Measurements from ENCODE around the gene MED8.

MED8 gene

DNA sequence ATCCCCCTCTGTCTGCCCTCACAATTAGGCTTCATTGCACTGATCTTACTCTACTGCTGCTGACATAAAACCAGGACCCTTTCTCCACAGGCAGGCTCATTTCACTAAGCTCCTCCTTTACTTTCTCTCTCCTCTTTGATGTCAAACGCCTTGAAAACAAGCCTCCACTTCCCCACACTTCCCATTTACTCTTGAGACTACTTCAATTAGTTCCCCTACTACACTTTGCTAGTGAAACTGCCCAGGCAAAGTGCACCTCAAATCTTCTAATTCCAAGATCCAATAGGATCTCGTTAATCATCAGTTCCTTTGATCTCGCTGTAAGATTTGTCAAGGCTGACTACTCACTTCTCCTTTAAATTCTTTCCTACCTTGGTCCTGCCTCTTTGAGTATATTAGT, 36.7 kb downstream of the MED8 start:
- no peaks in the 10 kb centered on the region for H3K27me3 ChIP-seq (replicated peaks; ENCODE audit: insufficient read depth, low read length)
- H2AFZ ChIP-seq (ENCODE audit: low read length), result no peak overlapping the region
- no peaks in the 10 kb centered on the region for H3K36me3 ChIP-seq (replicated peaks; ENCODE audit: insufficient read depth, low read length)
- H3K79me2 ChIP-seq (ENCODE audit: low read length), result no peaks in the 10 kb centered on the region
- peaks cover 10% of the 10 kb centered on the region for H3K4me1 ChIP-seq (ENCODE audit: low read length)
- no peak overlapping the region for H3K27ac ChIP-seq (ENCODE audit: low read length)
- no peaks in the 10 kb centered on the region for H3K9me3 ChIP-seq (replicated peaks; ENCODE audit: insufficient read depth, low read length)
- DNase-seq, result no peak
- H3F3A ChIP-seq (ENCODE audit: insufficient read depth, low read length), result peaks cover 10% of the 10 kb centered on the region
- no peak overlapping the region for H3K4me2 ChIP-seq (ENCODE audit: low read depth, low read length)
- TF ChIP-seq EZH2phosphoT487 (IDR thresholded peaks at IDR 0.05; ENCODE audit: low read length) (no peak), EZH2 (optimal IDR thresholded peaks at IDR 0.05; ENCODE audit: low read depth, low read length) (no peak)
- TF ChIP-seq, protein P1, sequence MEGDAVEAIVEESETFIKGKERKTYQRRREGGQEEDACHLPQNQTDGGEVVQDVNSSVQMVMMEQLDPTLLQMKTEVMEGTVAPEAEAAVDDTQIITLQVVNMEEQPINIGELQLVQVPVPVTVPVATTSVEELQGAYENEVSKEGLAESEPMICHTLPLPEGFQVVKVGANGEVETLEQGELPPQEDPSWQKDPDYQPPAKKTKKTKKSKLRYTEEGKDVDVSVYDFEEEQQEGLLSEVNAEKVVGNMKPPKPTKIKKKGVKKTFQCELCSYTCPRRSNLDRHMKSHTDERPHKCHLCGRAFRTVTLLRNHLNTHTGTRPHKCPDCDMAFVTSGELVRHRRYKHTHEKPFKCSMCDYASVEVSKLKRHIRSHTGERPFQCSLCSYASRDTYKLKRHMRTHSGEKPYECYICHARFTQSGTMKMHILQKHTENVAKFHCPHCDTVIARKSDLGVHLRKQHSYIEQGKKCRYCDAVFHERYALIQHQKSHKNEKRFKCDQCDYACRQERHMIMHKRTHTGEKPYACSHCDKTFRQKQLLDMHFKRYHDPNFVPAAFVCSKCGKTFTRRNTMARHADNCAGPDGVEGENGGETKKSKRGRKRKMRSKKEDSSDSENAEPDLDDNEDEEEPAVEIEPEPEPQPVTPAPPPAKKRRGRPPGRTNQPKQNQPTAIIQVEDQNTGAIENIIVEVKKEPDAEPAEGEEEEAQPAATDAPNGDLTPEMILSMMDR (IDR thresholded peaks at IDR 0.05; ENCODE audit: low read length), result no peak
- no peaks in the 10 kb centered on the region for H4K20me1 ChIP-seq (ENCODE audit: insufficient read depth, low read length)
- no peaks in the 10 kb centered on the region for H3K9me2 ChIP-seq (replicated peaks; ENCODE audit: insufficient read depth, low read length)
- H3K9ac ChIP-seq (ENCODE audit: low read length), result no peak overlapping the region
- H3K4me3 ChIP-seq (ENCODE audit: low read length), result no peak overlapping the region

DNA sequence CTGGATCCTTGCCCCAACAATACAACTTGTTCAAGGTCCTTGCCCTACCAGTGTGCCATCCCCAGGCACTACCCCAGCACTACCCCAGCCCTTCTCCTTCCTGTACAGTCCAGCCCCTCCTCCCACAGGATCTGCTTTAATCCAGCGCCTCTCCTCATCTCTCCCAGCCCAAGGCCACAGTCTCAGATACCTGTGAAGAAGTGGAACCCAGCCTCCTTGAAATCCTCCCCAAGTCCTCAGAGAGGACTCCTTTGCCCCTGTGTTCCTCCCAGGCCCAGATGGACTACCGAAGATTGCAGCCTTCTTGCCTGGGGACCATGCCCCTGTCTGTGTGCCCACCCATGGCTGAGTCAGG, 37.3 kb downstream of the MED8 start:
- Histone ChIP-seq H3K36me3 (replicated peaks; ENCODE audit: insufficient read depth, low read length) (no peaks in the 10 kb centered on the region), H3K79me2 (ENCODE audit: low read length) (no peaks in the 10 kb centered on the region), H3F3A (ENCODE audit: insufficient read depth, low read length) (peaks cover 9% of the 10 kb centered on the region), H3K4me3 (ENCODE audit: low read length) (no peak overlapping the region), H3K4me1 (ENCODE audit: low read length) (peaks cover 10% of the 10 kb centered on the region), H4K20me1 (ENCODE audit: insufficient read depth, low read length) (no peaks in the 10 kb centered on the region), H3K9me3 (replicated peaks; ENCODE audit: insufficient read depth, low read length) (no peaks in the 10 kb centered on the region), H3K27ac (ENCODE audit: low read length) (no peak overlapping the region), H3K9me2 (replicated peaks; ENCODE audit: insufficient read depth, low read length) (no peaks in the 10 kb centered on the region), H3K9ac (ENCODE audit: low read length) (no peak overlapping the region), H3K27me3 (replicated peaks; ENCODE audit: insufficient read depth, low read length) (0 out of 2 replicates have a peak, but pooled peaks cover under 1% of the 10 kb centered on the region), H2AFZ (ENCODE audit: low read length) (no peak overlapping the region), H3K4me2 (ENCODE audit: low read depth, low read length) (no peak overlapping the region)
- DNase-seq, result no peak
- TF ChIP-seq EZH2 (optimal IDR thresholded peaks at IDR 0.05; ENCODE audit: low read depth, low read length) (no peak), EZH2phosphoT487 (IDR thresholded peaks at IDR 0.05; ENCODE audit: low read length) (no peak)
- TF ChIP-seq, protein P1 (IDR thresholded peaks at IDR 0.05; ENCODE audit: low read length), result no peak

DNA sequence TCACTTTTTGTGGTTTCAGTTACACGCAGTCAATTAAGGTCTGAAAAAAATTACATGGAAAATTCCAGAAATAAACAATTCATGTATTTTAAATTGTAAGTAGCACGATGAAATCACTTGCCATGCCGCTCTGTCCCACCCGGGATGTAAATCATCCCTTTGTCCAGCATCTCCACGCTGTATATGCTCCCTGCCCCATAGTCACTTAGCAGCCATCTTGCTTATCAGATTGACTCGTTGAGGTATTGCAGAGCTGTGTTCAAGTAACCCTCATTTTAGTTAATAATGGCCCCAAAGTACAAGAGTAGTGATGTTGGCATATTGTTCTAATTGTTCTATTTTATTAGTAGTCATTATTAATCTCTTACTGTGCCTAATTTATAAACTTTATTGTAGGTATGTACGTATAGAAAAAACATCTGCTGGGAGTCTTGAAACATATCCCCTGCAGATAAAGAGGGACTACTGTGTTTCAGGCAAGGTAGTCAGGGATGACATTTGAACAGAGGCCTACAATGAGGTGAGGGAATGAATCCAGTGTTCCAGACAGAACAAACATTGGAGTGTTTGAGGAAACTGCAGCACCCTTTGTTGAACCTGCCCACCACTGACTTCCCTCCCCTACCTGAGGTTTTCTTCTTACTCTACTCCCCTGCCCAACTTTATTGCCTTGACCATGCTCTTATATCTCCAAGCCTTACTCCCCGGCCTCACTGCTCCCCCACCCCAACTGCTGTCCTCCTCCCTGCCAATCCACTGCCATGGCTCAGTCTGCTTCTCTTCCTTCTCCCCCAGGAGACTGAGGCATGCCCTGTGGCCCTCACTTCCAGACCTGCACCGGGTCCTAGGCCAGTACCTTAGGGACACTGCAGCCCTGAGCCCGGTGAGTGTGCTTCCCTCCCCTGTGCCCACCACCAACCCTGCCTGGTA, 37.9 kb downstream of the MED8 start:
- no peak for TF ChIP-seq EZH2phosphoT487 (IDR thresholded peaks at IDR 0.05; ENCODE audit: low read length)
- TF ChIP-seq, protein P1 (IDR thresholded peaks at IDR 0.05; ENCODE audit: low read length), result no peak
- Histone ChIP-seq H3K4me2 (ENCODE audit: low read depth, low read length) (no peak overlapping the region), H2AFZ (ENCODE audit: low read length) (no peak overlapping the region), H3K27ac (ENCODE audit: low read length) (no peak overlapping the region), H4K20me1 (ENCODE audit: insufficient read depth, low read length) (no peaks in the 10 kb centered on the region), H3K4me1 (ENCODE audit: low read length) (peaks cover 10% of the 10 kb centered on the region), H3K27me3 (replicated peaks; ENCODE audit: insufficient read depth, low read length) (0 out of 2 replicates have a peak, but pooled peaks cover 6% of the 10 kb centered on the region), H3F3A (ENCODE audit: insufficient read depth, low read length) (peaks cover 9% of the 10 kb centered on the region), H3K9me3 (replicated peaks; ENCODE audit: insufficient read depth, low read length) (no peaks in the 10 kb centered on the region), H3K36me3 (replicated peaks; ENCODE audit: insufficient read depth, low read length) (no peaks in the 10 kb centered on the region), H3K79me2 (ENCODE audit: low read length) (no peaks in the 10 kb centered on the region), H3K4me3 (ENCODE audit: low read length) (no peak overlapping the region), H3K9me2 (replicated peaks; ENCODE audit: insufficient read depth, low read length) (no peaks in the 10 kb centered on the region), H3K9ac (ENCODE audit: low read length) (no peak overlapping the region)
- DNase-seq, result no peak
